Measurements from ENCODE around the gene CENPU. TPM values are rescaled to one million over a fixed set of nuclear protein-coding genes. Genes with fewer than 3 reads are reported as not detected.
"Not testable (repeated sequence)": the region's sequence is repeated elsewhere in the genome, so short reads cannot be mapped to it uniquely, and the experiment has no call there.

Gene CENPU
- total RNA-seq, 2 experiments from 2014 or later, result 58.7 to 59.1 TPM

GRCh38 chr4:184664445-184665210 lies 69.3 kb downstream of the CENPU start:
- H3K4me1 Mint-ChIP-seq (ENCODE audit: low read depth), result peaks cover 27% of the 10 kb centered on the region
- no peak for DNase-seq
- ChIA-PET CTCF (interaction anchor here (1.7 to 1.9 kb wide), 2 partner anchors 16 to 205 kb away, joined by 5 read pairs; partner anchors contain the start of gene CASP3), POLR2A (interaction anchor here (1.1 kb wide), 1 partner anchor 15 kb away, joined by 3 read pairs; the partner anchor contains the start of genes CASP3 and PRIMPOL)
- H3K4me3 Mint-ChIP-seq, result no peak overlapping the region
- no peak overlapping the region for H3K27ac Mint-ChIP-seq
- no peak for ATAC-seq
- peaks cover 51% of the 10 kb centered on the region for H3K36me3 Mint-ChIP-seq (ENCODE audit: low read depth)
- H3K9me3 Mint-ChIP-seq (ENCODE audit: insufficient read depth), result no peaks in the 10 kb centered on the region
- H3K27me3 Mint-ChIP-seq (ENCODE audit: low read depth), result no peaks in the 10 kb centered on the region

- POLR2A ChIA-PET, result interaction anchor here (0.8 kb wide), 1 partner anchor 20 kb away, joined by 3 read pairs; no protein-coding TSS in a partner anchor
- peaks cover 40% of the 10 kb centered on the region for H3K36me3 Mint-ChIP-seq (ENCODE audit: low read depth)
- no peak overlapping the region for H3K4me3 Mint-ChIP-seq
- ATAC-seq, result no peak
- H3K27me3 Mint-ChIP-seq (ENCODE audit: low read depth), result no peaks in the 10 kb centered on the region
- no peak for DNase-seq
- H3K27ac Mint-ChIP-seq, result no peak overlapping the region
- CTCF ChIA-PET, result interaction anchor here (0.9 to 1.1 kb wide), 2 partner anchors 12 to 398 kb away, joined by 3 to 5 read pairs; no protein-coding TSS in a partner anchor
- no peaks in the 10 kb centered on the region for H3K9me3 Mint-ChIP-seq (ENCODE audit: insufficient read depth)
- H3K4me1 Mint-ChIP-seq (ENCODE audit: low read depth), result peaks cover 8% of the 10 kb centered on the region
Observed at GRCh38 chr4:184662236-184662635, 71.7 kb downstream of the CENPU start.

GRCh38 chr4:184660978-184661377 lies 72.9 kb downstream of the CENPU start:
- Mint-ChIP-seq H3K9me3 (ENCODE audit: insufficient read depth) (no peaks in the 10 kb centered on the region), H3K27me3 (ENCODE audit: low read depth) (no peaks in the 10 kb centered on the region), H3K36me3 (ENCODE audit: low read depth) (peaks cover 35% of the 10 kb centered on the region), H3K4me1 (ENCODE audit: low read depth) (no peaks in the 10 kb centered on the region), H3K4me3 (no peak overlapping the region), H3K27ac (no peak overlapping the region)
- DNase-seq (no peak), ATAC-seq (no peak)
- CTCF ChIA-PET, result interaction anchor here (0.7 kb wide), 1 partner anchor 33 kb away, joined by 3 read pairs; no protein-coding TSS in a partner anchor
- POLR2A ChIA-PET, result no interaction called here

GRCh38 chr4:184657820-184658219 lies 76.1 kb downstream of the CENPU start:
- H3K27me3 Mint-ChIP-seq (ENCODE audit: low read depth); DNase-seq; POLR2A ChIA-PET; H3K9me3 Mint-ChIP-seq (ENCODE audit: insufficient read depth); ATAC-seq; H3K4me1 Mint-ChIP-seq (ENCODE audit: low read depth); H3K4me3 Mint-ChIP-seq; H3K27ac Mint-ChIP-seq: not testable (repeated sequence)
- CTCF ChIA-PET, result interaction anchor here (1.9 kb wide), 1 partner anchor 394 kb away, joined by 4 read pairs; no protein-coding TSS in a partner anchor
- H3K36me3 Mint-ChIP-seq (ENCODE audit: low read depth), result peaks cover 29% of the 10 kb centered on the region

GRCh38 chr4:184657144-184657543 lies 76.8 kb downstream of the CENPU start:
- H3K27me3 Mint-ChIP-seq (ENCODE audit: low read depth), result no peaks in the 10 kb centered on the region
- H3K4me3 Mint-ChIP-seq, result no peak overlapping the region
- peaks cover 2% of the 10 kb centered on the region for H3K4me1 Mint-ChIP-seq (ENCODE audit: low read depth)
- POLR2A ChIA-PET, result interaction anchor here (1.0 kb wide), 1 partner anchor 77 kb away, joined by 4 read pairs; the partner anchor contains the start of gene CENPU
- no peak for DNase-seq
- ATAC-seq, result no peak
- no peak overlapping the region for H3K27ac Mint-ChIP-seq
- CTCF ChIA-PET, result interaction anchor here (1.9 kb wide), 1 partner anchor 393 kb away, joined by 4 read pairs; no protein-coding TSS in a partner anchor
- H3K36me3 Mint-ChIP-seq (ENCODE audit: low read depth), result peaks cover 29% of the 10 kb centered on the region
- no peaks in the 10 kb centered on the region for H3K9me3 Mint-ChIP-seq (ENCODE audit: insufficient read depth)

- ChIA-PET CTCF (interaction anchor here (1.9 kb wide), 1 partner anchor 392 kb away, joined by 4 read pairs; no protein-coding TSS in a partner anchor), POLR2A (interaction anchor here (1.0 kb wide), 1 partner anchor 78 kb away, joined by 4 read pairs; the partner anchor contains the start of gene CENPU)
- H3K4me1 Mint-ChIP-seq (ENCODE audit: low read depth), result peaks cover 7% of the 10 kb centered on the region
- peaks cover 28% of the 10 kb centered on the region for H3K36me3 Mint-ChIP-seq (ENCODE audit: low read depth)
- no peak overlapping the region for H3K27ac Mint-ChIP-seq
- ATAC-seq (no peak), DNase-seq (no peak)
- no peak overlapping the region for H3K4me3 Mint-ChIP-seq
- no peaks in the 10 kb centered on the region for H3K27me3 Mint-ChIP-seq (ENCODE audit: low read depth)
- no peaks in the 10 kb centered on the region for H3K9me3 Mint-ChIP-seq (ENCODE audit: insufficient read depth)
Observed at GRCh38 chr4:184655889-184656869, 77.7 kb downstream of the CENPU start.

GRCh38 chr4:184653650-184654049 lies 80.2 kb downstream of the CENPU start:
- Mint-ChIP-seq H3K4me1 (ENCODE audit: low read depth) (peaks cover 18% of the 10 kb centered on the region), H3K27me3 (ENCODE audit: low read depth) (no peaks in the 10 kb centered on the region), H3K9me3 (ENCODE audit: insufficient read depth) (no peaks in the 10 kb centered on the region), H3K27ac (no peak overlapping the region), H3K36me3 (ENCODE audit: low read depth) (peaks cover 21% of the 10 kb centered on the region), H3K4me3 (no peak overlapping the region)
- ChIA-PET CTCF (interaction anchor here (1.2 kb wide), 1 partner anchor 403 kb away, joined by 3 read pairs; no protein-coding TSS in a partner anchor), POLR2A (interaction anchor here (0.8 to 1.5 kb wide), 2 partner anchors 80 to 390 kb away, joined by 3 to 5 read pairs; partner anchors contain the start of gene CENPU)
- DNase-seq (no peak), ATAC-seq (no peak)

GRCh38 chr4:184652681-184653080 lies 81.2 kb downstream of the CENPU start:
- Mint-ChIP-seq H3K4me1 (ENCODE audit: low read depth) (peaks cover 20% of the 10 kb centered on the region), H3K36me3 (ENCODE audit: low read depth) (peaks cover 27% of the 10 kb centered on the region)
- H3K27ac Mint-ChIP-seq; CTCF ChIA-PET; ATAC-seq; DNase-seq; H3K27me3 Mint-ChIP-seq (ENCODE audit: low read depth); H3K9me3 Mint-ChIP-seq (ENCODE audit: insufficient read depth); H3K4me3 Mint-ChIP-seq: not testable (repeated sequence)
- POLR2A ChIA-PET, result interaction anchor here (1.5 kb wide), 1 partner anchor 81 kb away, joined by 5 read pairs; the partner anchor contains the start of gene CENPU

- Mint-ChIP-seq H3K4me1 (ENCODE audit: low read depth) (peaks cover 27% of the 10 kb centered on the region), H3K27ac (no peak overlapping the region), H3K9me3 (ENCODE audit: insufficient read depth) (no peaks in the 10 kb centered on the region), H3K4me3 (no peak overlapping the region), H3K27me3 (ENCODE audit: low read depth) (no peaks in the 10 kb centered on the region), H3K36me3 (ENCODE audit: low read depth) (peaks cover 27% of the 10 kb centered on the region)
- no peak for ATAC-seq
- CTCF ChIA-PET, result no interaction called here
- POLR2A ChIA-PET, result no interaction called here
- no peak for DNase-seq
Observed at GRCh38 chr4:184651899-184652298, 82.0 kb downstream of the CENPU start.

GRCh38 chr4:184649971-184650855 lies 83.7 kb downstream of the CENPU start:
- Mint-ChIP-seq H3K4me1 (ENCODE audit: low read depth) (peaks cover 43% of the 10 kb centered on the region), H3K27ac (peak overlapping the region; percentile 86), H3K4me3 (peak overlapping the region; percentile 89), H3K36me3 (ENCODE audit: low read depth) (peaks cover 38% of the 10 kb centered on the region), H3K9me3 (ENCODE audit: insufficient read depth) (no peaks in the 10 kb centered on the region), H3K27me3 (ENCODE audit: low read depth) (no peaks in the 10 kb centered on the region)
- ATAC-seq (peak; percentile 3), DNase-seq (peak; percentile 32)
- ChIA-PET POLR2A (interaction anchor here (0.5 to 4.0 kb wide), 11 partner anchors 9 to 905 kb away, joined by 3 to 29 read pairs (median 7); partner anchors contain the start of genes CENPU and IRF2), CTCF (interaction anchor here (0.9 to 4.3 kb wide), 3 partner anchors 12 to 386 kb away, joined by 5 to 27 read pairs (median 9); no protein-coding TSS in a partner anchor)
